Thyroid gland (tissue), 4 donors: ENCODE results near the gene OR52I2. TPM values are rescaled to one million over a fixed set of nuclear protein-coding genes. Genes with fewer than 3 reads are reported as not detected.

Experiments used
- DNase-seq, 2 donors: peaks; one replicate each; pipeline ENCODE4 v3.0.0-alpha.2; 2019
- H3K27ac ChIP-seq, 3 donors: fragments of 200-600 bp; sonication (generic); 1 replicate in 2 of 3; 2 replicates in 1 of 3; pipeline ENCODE4 v1.5.1; 2016 to 2019; ENCODE audit warnings: mild to moderate bottlenecking in 1 of 3, moderate library complexity in 1 of 3
- H3K27me3 ChIP-seq: fragments of 200-600 bp; sonication (generic); one replicate; pipeline ENCODE4 v1.5.1; 2019
- H3K36me3 ChIP-seq, 2 donors: fragments of 200-600 bp; sonication (generic); one replicate each; pipeline ENCODE4 v1.5.1; 2016 to 2019
- H3K4me1 ChIP-seq, 2 donors: fragments of 200-600 bp; sonication (generic); one replicate each; pipeline ENCODE4 v1.5.1; 2017 to 2019
- H3K4me3 ChIP-seq, 3 donors: fragments of 200-600 bp; sonication (generic); replicated peaks in 1 of 3; 1 replicate in 2 of 3; 2 replicates in 1 of 3; pipeline ENCODE4 v1.5.1; 2016; ENCODE audit warnings: mild to moderate bottlenecking in 1 of 3
- H3K9me3 ChIP-seq: fragments of 200-600 bp; sonication (generic); one replicate; pipeline ENCODE4 v1.5.1; 2017
- CTCF ChIP-seq, 6 experiments: fragments of 200-600 bp in 3 of 6; fragments of 450-650 bp in 3 of 6; sonication (generic) in 3 of 6; IDR thresholded peaks; one replicate each; pipeline ENCODE4 v1.5.1; 2016 to 2019; ENCODE audit warnings: antibody characterized with exemption in 6 of 6, mild to moderate bottlenecking in 2 of 6, inconsistent platforms in 1 of 6, moderate library complexity in 1 of 6
- POLR2A ChIP-seq, 2 donors: fragments of 450-650 bp; IDR thresholded peaks; one replicate each; pipeline ENCODE4 v1.6.1; 2017; ENCODE audit warnings: antibody characterized with exemption in 2 of 2, mild to moderate bottlenecking in 2 of 2, moderate library complexity in 1 of 2
- WGBS, 2 donors: methylation state at CpG; one replicate each; pipeline ENCODE4 v1.1.5; 2017; 5-methylcytosine and 5-hydroxymethylcytosine counted together
- intact Hi-C: fragments of 100-400 bp; cut with DNase I; formaldehyde crosslinking; loops from one replicate; pipeline ENCODE4 v1.15.1; 2023
- total RNA-seq, 4 donors: library from RNA; depleted of rRNA; stranded (reverse); fragments of >200 nt; gene quantifications; one replicate each; pipeline ENCODE4 v1.2.3, GENCODE V29; 2016

Gene OR52I2
- total RNA-seq, 4 donors from 2014 or later: not detected

- no peak within 1 kb of the TSS for H3K27ac ChIP-seq
- no peak within 1 kb of the TSS for H3K4me3 ChIP-seq
- intact Hi-C loops: loop anchor here (5.0 kb wide), 1 partner anchor 370 kb away; no protein-coding TSS in a partner anchor
- peak; percentile 73 to 80 for DNase-seq
- TF ChIP-seq CTCF (IDR thresholded peaks at IDR 0.05) (peak; percentile 73 to 89 (median 80)), POLR2A (IDR thresholded peaks at IDR 0.05) (no peak)
- 28 to 33% methylated on average over 18 to 21 of the region's 21 CpGs for WGBS, 2 donors
- no peaks in the 10 kb centered on the region for H3K9me3 ChIP-seq
- no peaks in the 10 kb centered on the region for H3K4me1 ChIP-seq
- no peaks in the 10 kb centered on the region for H3K36me3 ChIP-seq
- no peaks in the 10 kb centered on the region for H3K27me3 ChIP-seq
Observed at GRCh38 chr11:4636962-4637661, 55.6 kb downstream of the OR52I2 start, which contains the start of gene OR51D1. TSS of gene OR51D1 (plus strand) at chr11:4637477. CDS start at chr11:4639791, 2,314 bp downstream.

DNA sequence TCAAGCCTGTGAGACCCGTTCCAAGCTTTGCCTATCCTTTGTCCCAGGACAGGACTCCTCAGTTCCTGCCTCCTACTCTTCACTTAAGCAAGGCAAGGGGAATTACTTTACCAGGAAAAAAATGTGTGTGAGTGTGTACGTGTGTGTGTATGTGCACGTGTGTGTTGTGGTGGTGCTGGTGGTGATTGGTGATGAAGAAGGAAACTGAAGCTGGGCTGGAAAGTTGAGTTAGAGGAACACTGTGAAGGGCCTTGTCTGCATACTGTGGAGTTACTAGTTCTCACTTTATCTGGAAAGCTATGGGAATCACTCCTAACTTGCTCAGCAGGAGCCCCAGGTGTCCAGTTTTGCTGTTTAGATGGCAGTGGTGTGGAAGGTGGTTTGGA, 56.1 kb downstream of the OR52I2 start:
- no peak for DNase-seq
- 87 to 89% methylated on average over 3 of the region's 3 CpGs for WGBS, 2 donors
- Histone ChIP-seq H3K4me3 (no peak overlapping the region), H3K27me3 (no peaks in the 10 kb centered on the region), H3K27ac (no peak overlapping the region), H3K36me3 (no peaks in the 10 kb centered on the region), H3K9me3 (no peaks in the 10 kb centered on the region), H3K4me1 (no peaks in the 10 kb centered on the region)
- intact Hi-C loops: loop anchor here (5.0 kb wide), 1 partner anchor 370 kb away; no protein-coding TSS in a partner anchor
- TF ChIP-seq POLR2A (IDR thresholded peaks at IDR 0.05): no peak
- TF ChIP-seq CTCF (IDR thresholded peaks at IDR 0.05): no peak

GRCh38 chr11:4639931-4640330, 58.4 kb downstream of the OR52I2 start:
- H3K27ac ChIP-seq: no peak overlapping the region
- H3K4me3 ChIP-seq: no peak overlapping the region
- TF ChIP-seq CTCF (IDR thresholded peaks at IDR 0.05): no peak
- TF ChIP-seq POLR2A (IDR thresholded peaks at IDR 0.05): no peak
- no peaks in the 10 kb centered on the region for H3K4me1 ChIP-seq
- no peaks in the 10 kb centered on the region for H3K36me3 ChIP-seq
- no peaks in the 10 kb centered on the region for H3K27me3 ChIP-seq
- 94 to 99% methylated on average over 6 of the region's 6 CpGs for WGBS, 2 donors
- intact Hi-C loops: loop anchor here (5.0 to 10.0 kb wide), 2 partner anchors 185 to 367 kb away; partner anchors contain the start of gene OR51F2
- H3K9me3 ChIP-seq: no peaks in the 10 kb centered on the region
- DNase-seq: no peak

DNA sequence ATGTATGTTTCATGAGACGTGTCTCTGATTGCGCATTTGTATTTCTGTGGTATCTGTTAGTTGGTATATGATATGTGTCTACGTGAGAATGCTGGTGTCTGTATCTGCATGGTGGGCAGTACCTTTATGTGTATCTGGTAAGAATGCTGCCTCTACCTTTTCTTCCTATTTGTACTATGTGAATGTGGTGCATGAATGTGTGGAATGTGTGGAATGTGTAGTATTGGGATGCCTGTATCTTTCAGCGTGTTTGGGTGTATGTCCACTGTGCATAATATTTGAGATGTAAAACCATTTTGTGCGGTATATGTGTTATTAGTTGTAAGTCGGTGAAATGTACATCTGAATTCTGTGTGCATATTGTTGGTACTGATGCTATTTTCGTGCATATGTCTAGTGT, 60.0 kb downstream of the OR52I2 start:
- Histone ChIP-seq H3K27ac (no peak overlapping the region), H3K9me3 (no peaks in the 10 kb centered on the region), H3K27me3 (no peaks in the 10 kb centered on the region), H3K4me1 (peaks cover 0 to 8% of the 10 kb centered on the region in 2 donors), H3K4me3 (no peak overlapping the region), H3K36me3 (no peaks in the 10 kb centered on the region)
- no peak for DNase-seq
- no peak for TF ChIP-seq POLR2A (IDR thresholded peaks at IDR 0.05)
- no peak for TF ChIP-seq CTCF (IDR thresholded peaks at IDR 0.05)
- intact Hi-C loops: loop anchor here (10.0 kb wide), 1 partner anchor 183 kb away; the partner anchor contains the start of gene OR51F2
- WGBS, 2 donors: 89% methylated on average over 7 of the region's 7 CpGs

DNA sequence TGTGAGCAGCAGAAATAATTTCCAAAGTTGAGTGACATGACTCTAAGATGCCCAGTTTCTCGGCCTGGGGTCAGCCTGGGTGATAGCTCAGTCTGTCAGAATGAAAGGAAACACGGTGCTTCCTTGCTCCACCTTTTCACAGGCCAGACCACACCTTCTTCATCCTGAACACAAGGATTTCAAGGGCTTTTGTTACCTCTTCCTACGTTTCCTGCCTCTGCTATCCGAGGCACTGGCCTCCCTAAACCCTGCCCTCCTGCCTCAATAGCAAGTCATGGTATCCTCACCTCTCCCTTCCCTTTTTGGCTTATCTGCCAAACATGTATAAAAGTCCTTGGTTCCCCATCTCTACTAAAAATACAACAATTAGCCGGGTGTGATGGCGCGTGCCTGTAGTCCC, 60.5 kb downstream of the OR52I2 start:
- Histone ChIP-seq H3K36me3 (no peaks in the 10 kb centered on the region), H3K27me3 (no peaks in the 10 kb centered on the region), H3K4me3 (no peak overlapping the region), H3K27ac (no peak overlapping the region), H3K9me3 (no peaks in the 10 kb centered on the region), H3K4me1 (peaks cover 0 to 10% of the 10 kb centered on the region in 2 donors)
- TF ChIP-seq POLR2A (IDR thresholded peaks at IDR 0.05): no peak
- TF ChIP-seq CTCF (IDR thresholded peaks at IDR 0.05): no peak
- 81 to 82% methylated on average over 7 of the region's 7 CpGs for WGBS, 2 donors
- intact Hi-C loops: loop anchor here (10.0 kb wide), 1 partner anchor 183 kb away; the partner anchor contains the start of gene OR51F2
- DNase-seq: no peak
